SK-N-SH (cell line): ENCODE data around the gene ABCG5.

Experiments
- CHD2 ChIP-seq: fragments of 150-350 bp; IDR thresholded peaks from 2 replicates; pipeline ENCODE4 v1.6.1; 2018; ENCODE audit warnings: low read length; ENCODE audit not compliant: partially characterized antibody
- CTCF ChIP-seq: fragments of 200-600 bp; sonication (generic); IDR thresholded peaks from 2 replicates; pipeline ENCODE4 v1.6.1; 2017; ENCODE audit warnings: antibody characterized with exemption, mild to moderate bottlenecking, moderate library complexity
- EP300 ChIP-seq, 2 experiments: IDR thresholded peaks; 2 replicates each; pipeline versions ENCODE4 v1.4.0 to v1.6.1; 2012; ENCODE audit warnings: borderline replicate concordance in 1 of 2, low read depth in 1 of 2, low read length in 1 of 2
- FOXM1 ChIP-seq: IDR thresholded peaks from 2 replicates; pipeline ENCODE4 v1.4.0; 2012; ENCODE audit warnings: low read depth, mild to moderate bottlenecking
- JUND ChIP-seq: IDR thresholded peaks from 2 replicates; pipeline ENCODE4 v1.4.0; 2012
- MEF2A ChIP-seq: IDR thresholded peaks from 2 replicates; pipeline ENCODE4 v1.4.0; 2012; ENCODE audit warnings: low read depth, borderline replicate concordance
- RFX5 ChIP-seq: IDR thresholded peaks from 2 replicates; pipeline ENCODE4 v1.6.1; 2012; ENCODE audit warnings: mild to moderate bottlenecking, improper control_type of control experiment, low read length
- SMC3 ChIP-seq: IDR thresholded peaks from 2 replicates; pipeline ENCODE4 v1.6.1; 2012; ENCODE audit warnings: low read depth, low read length, improper control_type of control experiment
- TEAD4 ChIP-seq: IDR thresholded peaks from 2 replicates; pipeline ENCODE4 v1.4.0; 2012; ENCODE audit warnings: mild to moderate bottlenecking, borderline replicate concordance; ENCODE audit not compliant: insufficient read depth
- TF ChIP-seq, protein P1 (sequence below): IDR thresholded peaks from 2 replicates; pipeline ENCODE4 v1.6.1; 2012; ENCODE audit warnings: mild to moderate bottlenecking, low read depth, low read length, moderate library complexity
- TF ChIP-seq, protein P2 (sequence below): fragments of 150-350 bp; IDR thresholded peaks from 2 replicates; pipeline ENCODE4 v1.6.1; 2016; ENCODE audit warnings: mild to moderate bottlenecking, low read depth, low read length
- TF ChIP-seq, protein P3 (sequence below): IDR thresholded peaks from 2 replicates; pipeline ENCODE4 v1.4.0; 2012; ENCODE audit warnings: low read depth
- TF ChIP-seq, protein P4 (sequence below): IDR thresholded peaks from 2 replicates; pipeline ENCODE4 v1.4.0; 2012; ENCODE audit warnings: low read depth, borderline replicate concordance

DNA sequence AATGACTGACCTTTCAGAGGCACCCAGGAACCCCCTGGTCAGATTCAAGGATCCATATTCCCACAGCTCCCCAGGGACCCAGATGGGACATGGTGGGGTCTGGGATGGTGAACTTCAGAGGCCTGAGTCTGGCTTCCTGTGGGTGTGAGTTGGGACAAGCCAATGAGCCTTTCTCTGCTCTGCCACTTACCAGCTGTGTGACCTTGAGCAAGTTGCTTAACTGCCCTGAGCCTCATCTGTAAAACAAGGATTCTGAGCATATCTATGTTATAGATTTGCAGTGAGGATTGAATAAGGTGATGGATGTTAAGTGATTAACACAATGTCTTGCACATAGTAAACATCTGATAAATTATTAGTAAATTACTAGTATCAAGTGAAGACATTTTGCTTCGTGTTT, 6.5 kb upstream of the ABCG5 start:
- TF ChIP-seq EP300 (IDR thresholded peaks at IDR 0.05; ENCODE audit: borderline replicate concordance in 1 of 2, low read depth in 1 of 2, low read length in 1 of 2), result no peak
- no peak for TF ChIP-seq CTCF
- no peak for TF ChIP-seq JUND
- TF ChIP-seq RFX5, result no peak
- no peak for TF ChIP-seq CHD2
- TF ChIP-seq FOXM1, result no peak
- TF ChIP-seq, protein P1, sequence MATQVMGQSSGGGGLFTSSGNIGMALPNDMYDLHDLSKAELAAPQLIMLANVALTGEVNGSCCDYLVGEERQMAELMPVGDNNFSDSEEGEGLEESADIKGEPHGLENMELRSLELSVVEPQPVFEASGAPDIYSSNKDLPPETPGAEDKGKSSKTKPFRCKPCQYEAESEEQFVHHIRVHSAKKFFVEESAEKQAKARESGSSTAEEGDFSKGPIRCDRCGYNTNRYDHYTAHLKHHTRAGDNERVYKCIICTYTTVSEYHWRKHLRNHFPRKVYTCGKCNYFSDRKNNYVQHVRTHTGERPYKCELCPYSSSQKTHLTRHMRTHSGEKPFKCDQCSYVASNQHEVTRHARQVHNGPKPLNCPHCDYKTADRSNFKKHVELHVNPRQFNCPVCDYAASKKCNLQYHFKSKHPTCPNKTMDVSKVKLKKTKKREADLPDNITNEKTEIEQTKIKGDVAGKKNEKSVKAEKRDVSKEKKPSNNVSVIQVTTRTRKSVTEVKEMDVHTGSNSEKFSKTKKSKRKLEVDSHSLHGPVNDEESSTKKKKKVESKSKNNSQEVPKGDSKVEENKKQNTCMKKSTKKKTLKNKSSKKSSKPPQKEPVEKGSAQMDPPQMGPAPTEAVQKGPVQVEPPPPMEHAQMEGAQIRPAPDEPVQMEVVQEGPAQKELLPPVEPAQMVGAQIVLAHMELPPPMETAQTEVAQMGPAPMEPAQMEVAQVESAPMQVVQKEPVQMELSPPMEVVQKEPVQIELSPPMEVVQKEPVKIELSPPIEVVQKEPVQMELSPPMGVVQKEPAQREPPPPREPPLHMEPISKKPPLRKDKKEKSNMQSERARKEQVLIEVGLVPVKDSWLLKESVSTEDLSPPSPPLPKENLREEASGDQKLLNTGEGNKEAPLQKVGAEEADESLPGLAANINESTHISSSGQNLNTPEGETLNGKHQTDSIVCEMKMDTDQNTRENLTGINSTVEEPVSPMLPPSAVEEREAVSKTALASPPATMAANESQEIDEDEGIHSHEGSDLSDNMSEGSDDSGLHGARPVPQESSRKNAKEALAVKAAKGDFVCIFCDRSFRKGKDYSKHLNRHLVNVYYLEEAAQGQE, result no peak
- no peak for TF ChIP-seq TEAD4
- no peak for TF ChIP-seq MEF2A
- TF ChIP-seq, protein P2, sequence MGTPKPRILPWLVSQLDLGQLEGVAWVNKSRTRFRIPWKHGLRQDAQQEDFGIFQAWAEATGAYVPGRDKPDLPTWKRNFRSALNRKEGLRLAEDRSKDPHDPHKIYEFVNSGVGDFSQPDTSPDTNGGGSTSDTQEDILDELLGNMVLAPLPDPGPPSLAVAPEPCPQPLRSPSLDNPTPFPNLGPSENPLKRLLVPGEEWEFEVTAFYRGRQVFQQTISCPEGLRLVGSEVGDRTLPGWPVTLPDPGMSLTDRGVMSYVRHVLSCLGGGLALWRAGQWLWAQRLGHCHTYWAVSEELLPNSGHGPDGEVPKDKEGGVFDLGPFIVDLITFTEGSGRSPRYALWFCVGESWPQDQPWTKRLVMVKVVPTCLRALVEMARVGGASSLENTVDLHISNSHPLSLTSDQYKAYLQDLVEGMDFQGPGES, result no peak
- TF ChIP-seq SMC3, result no peak
- TF ChIP-seq, protein P3, sequence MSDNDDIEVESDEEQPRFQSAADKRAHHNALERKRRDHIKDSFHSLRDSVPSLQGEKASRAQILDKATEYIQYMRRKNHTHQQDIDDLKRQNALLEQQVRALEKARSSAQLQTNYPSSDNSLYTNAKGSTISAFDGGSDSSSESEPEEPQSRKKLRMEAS, result no peak
- TF ChIP-seq, protein P4, sequence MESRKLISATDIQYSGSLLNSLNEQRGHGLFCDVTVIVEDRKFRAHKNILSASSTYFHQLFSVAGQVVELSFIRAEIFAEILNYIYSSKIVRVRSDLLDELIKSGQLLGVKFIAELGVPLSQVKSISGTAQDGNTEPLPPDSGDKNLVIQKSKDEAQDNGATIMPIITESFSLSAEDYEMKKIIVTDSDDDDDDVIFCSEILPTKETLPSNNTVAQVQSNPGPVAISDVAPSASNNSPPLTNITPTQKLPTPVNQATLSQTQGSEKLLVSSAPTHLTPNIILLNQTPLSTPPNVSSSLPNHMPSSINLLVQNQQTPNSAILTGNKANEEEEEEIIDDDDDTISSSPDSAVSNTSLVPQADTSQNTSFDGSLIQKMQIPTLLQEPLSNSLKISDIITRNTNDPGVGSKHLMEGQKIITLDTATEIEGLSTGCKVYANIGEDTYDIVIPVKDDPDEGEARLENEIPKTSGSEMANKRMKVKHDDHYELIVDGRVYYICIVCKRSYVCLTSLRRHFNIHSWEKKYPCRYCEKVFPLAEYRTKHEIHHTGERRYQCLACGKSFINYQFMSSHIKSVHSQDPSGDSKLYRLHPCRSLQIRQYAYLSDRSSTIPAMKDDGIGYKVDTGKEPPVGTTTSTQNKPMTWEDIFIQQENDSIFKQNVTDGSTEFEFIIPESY, result no peak
